Non-pigmented ciliary epithelial cell (primary cell): ENCODE data around the gene UACA.
"Not testable (repeated sequence)": the region's sequence is repeated elsewhere in the genome, so short reads cannot be mapped to it uniquely, and the experiment has no call there.

Source experiments
- DNase-seq: peaks from one replicate; pipeline ENCODE4 v3.0.0-alpha.2; 2010; ENCODE audit warnings: low read depth

The UACA gene

GRCh38 chr15:70663069-70663468, 100.3 kb downstream of the UACA start:
- DNase-seq = not testable (repeated sequence)

DNA sequence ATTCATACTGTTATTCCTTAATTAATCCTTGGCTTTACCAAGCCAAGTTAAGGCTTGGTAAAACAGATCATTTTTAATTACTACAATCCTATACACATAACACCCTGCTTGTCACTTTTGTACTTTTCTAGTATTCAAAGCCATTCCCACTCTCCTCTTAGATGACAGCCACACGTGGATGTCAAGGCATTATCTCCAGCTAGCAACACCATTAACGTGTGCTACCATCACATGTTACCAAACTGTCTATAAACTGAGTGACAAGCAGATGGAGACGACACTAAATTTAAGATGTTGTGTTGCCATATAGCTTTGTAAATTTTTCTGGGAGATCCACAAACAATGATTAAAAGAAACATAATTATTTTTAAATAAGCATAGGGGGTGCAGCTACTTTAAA, 103.7 kb downstream of the UACA start:
- DNase-seq = no peak

DNA sequence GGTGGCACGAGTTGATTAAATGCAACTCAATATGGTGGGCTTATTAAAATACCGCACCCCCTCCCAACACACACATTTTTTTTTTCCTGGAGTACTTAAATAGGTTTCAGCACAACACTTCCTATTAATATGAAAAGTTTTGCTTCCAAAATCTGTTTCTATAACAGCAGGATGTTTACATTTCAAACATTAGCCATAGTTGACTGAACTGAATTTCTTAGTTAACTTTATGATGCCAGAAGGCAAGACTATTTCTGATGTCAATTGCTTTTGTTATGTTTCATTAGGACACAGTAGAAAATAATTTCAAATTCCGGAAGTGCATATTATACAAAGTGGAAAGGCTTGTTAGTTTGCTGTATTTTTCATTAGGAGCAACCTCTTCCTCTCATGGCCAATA, 104.7 kb downstream of the UACA start:
- no peak for DNase-seq

GRCh38 chr15:70653426-70653825, 109.9 kb downstream of the UACA start:
- no peak for DNase-seq

- DNase-seq = no peak
These were observed 111.0 kb downstream of the UACA start for GRCh38 chr15:70652341-70652740.

- no peak for DNase-seq
These were observed 112.0 kb downstream of the UACA start for GRCh38 chr15:70651303-70651845.

GRCh38 chr15:70650567-70651302, 112.6 kb downstream of the UACA start:
- no peak for DNase-seq

DNA sequence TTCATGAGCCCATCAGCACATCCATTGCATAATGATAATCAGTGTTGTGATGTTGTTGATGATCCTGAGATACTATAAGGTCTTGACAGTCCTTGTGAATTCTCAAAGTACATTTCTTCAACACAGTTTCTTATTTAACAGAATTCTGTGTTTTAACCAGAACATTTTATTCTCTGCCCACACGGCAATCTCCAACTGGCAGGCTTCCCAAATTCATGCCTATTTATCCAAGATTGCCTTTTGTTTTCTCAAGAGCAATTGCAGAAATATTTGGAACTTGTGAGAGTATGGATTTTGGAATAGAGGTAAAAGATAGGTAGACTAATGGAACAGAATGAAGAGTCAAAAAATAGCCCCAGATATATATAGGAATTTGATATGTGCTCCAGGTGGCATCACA, 116.0 kb downstream of the UACA start:
- DNase-seq = no peak

DNA sequence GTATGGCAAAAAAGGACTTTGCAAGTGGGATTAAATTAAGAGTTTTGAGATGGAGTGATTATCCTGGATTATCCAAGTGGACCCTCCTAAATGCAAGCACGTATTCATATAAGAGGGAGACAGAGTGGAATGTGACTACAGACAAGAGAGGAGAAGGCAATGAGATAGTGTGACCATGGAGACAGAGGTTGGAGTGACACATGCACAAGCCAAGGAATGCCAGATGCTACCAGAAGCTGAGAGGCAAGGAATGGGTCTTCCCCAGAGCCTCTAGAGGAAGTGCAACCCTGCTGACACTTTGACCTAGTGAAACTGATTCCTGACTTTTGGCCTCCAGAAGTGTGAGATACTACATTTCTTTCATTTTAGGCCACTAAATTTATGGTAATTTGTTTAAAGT, 117.2 kb downstream of the UACA start:
- DNase-seq = no peak

- no peak for DNase-seq
These were observed 119.6 kb downstream of the UACA start for GRCh38 chr15:70643783-70644125.

GRCh38 chr15:70643106-70643782, 120.1 kb downstream of the UACA start:
- DNase-seq = no peak

GRCh38 chr15:70636540-70637165, 126.7 kb downstream of the UACA start:
- DNase-seq = no peak

GRCh38 chr15:70635895-70636294, 127.5 kb downstream of the UACA start:
- no peak for DNase-seq

GRCh38 chr15:70633991-70634390, 129.4 kb downstream of the UACA start:
- DNase-seq = no peak

DNA sequence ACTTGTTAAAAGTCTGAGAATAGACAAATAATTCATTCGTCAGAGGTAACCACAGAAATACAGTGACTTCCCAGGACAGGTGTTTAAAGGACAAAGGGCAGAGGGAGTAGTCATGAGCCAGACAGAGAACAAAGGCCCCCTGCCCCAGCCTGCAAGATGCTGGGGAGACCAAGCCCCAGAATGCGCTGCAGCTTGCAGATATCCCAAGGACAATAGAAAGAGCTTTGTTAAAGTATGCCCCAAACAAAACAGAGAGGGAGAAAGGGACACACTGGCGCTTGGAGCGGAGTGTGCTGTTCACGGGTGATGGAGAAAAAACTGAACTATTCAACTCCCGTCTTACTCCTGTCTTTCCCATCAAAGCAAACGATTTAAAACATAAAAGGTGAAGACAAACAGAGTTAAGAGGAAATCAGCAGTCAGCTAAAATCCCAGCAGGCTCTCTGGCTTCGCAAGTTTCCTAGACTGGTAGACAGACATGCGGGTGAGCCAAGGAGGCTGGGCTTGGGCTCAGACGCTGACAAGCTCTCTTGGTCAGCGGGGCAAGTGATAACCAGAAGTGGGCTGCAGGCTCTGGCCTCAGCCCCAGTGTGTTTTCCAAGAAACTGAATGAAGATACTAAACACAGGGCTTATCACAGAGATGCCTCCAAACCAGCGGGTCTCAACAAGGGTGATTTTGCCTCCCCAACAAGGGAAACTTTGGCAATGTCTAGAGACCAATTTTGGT, 130.1 kb downstream of the UACA start:
- DNase-seq = no peak

DNA sequence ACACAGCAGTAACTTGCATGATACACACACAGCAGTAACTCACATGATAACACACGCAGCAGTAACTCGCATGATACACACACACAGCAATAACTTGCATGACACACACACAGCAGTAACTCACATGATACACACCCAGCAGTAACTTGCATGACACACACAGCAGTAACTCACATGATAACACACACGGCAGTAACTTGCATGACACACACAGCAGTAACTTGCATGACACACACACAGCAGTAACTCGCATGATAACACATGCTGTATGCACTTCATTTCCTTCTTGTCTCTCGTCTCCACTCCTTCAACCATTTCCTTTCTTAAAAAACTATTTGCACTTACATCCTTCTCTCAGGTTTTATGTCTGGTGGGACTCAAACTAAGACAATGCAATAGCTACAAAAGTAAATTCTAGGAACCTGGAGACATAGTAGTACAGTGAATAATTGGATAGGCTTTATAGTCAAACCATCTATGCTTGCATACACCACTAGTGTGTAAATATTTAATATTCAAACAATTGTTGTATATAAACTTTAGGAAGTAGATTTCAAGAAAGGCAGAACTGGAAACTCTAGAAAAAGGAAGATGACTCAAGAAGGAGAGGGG, 130.8 kb downstream of the UACA start:
- DNase-seq = no peak

DNA sequence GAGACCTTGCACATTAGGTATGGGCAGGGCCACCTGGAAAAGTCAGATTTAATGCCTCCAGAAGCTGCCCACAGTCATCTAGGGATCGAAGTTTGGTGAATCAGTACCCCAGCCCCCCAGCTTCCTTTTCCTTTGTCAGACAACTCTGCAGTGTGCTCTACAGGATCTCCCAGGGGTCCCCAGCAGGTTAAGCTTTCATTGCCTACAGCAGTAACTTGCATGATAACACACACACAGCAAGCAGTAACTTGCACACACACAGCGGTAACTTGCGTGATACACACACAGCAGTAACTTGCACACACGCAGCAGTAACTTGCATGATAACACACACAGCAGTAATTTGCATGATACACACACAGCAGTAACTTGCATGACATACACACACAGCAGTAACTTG, 131.3 kb downstream of the UACA start:
- DNase-seq = no peak

GRCh38 chr15:70629735-70630273, 133.6 kb downstream of the UACA start:
- DNase-seq = no peak

GRCh38 chr15:70628549-70628896, 134.8 kb downstream of the UACA start:
- DNase-seq = no peak

- DNase-seq = no peak
These were observed 135.4 kb downstream of the UACA start for GRCh38 chr15:70627734-70628548.

DNA sequence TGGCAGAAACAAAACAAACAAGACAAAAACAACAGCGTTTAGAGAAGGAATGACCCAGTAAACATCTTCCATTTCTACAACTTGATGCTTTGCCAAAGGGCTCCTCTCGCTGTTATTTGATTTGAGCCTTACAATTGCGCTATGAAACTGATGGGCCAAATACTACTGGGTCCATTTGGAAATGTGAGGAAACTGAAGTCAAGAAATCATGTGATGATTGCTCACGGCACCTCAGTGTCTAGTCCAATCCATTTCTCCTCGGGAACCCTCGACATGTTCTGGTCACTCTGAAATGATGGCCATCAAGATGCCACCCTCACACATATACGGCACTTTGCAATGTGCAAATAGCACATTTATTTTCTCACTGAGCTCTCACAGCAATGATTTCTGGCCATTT, 136.0 kb downstream of the UACA start:
- DNase-seq = no peak
